A549 (cell line): Measurements from ENCODE around the gene CLPSL1. TPM values are rescaled to one million over a fixed set of nuclear protein-coding genes. Genes with fewer than 3 reads are reported as not detected.

ENCODE experiments used
- ATAC-seq, 2 experiments: fragments of 200-7000 bp in 1 of 2; fragments of >200 bp in 1 of 2; cut with Nextera tagmentation in 1 of 2; cut with Tn5 transposase in 1 of 2; 3 replicates each; pipeline versions ENCODE4 v1.8.0 to v1.9.1; 2018 to 2020; ENCODE audit warnings: mild to moderate bottlenecking in 1 of 2, moderate library complexity in 1 of 2
- CTCF ChIA-PET: fragments of 300-600 bp; sonication (Branson Sonifier 250); formaldehyde crosslinking; extraction: SDS; loops from one replicate; lab custom pipeline; 2021; ENCODE audit warnings: antibody characterized with exemption, inconsistent platforms; lab: Yijun Ruan, JAX
- POLR2A ChIA-PET: fragments of 350-600 bp; formaldehyde crosslinking; extraction: SDS; loops from one replicate; lab custom pipeline; 2021; ENCODE audit warnings: antibody characterized with exemption, inconsistent platforms; lab: Yijun Ruan, JAX
- DNase-seq, 2 experiments: peaks; one replicate each; pipeline versions ENCODE4 v3.0.0 to v3.0.0-alpha.2; 2011 to 2016; ENCODE audit warnings: low read depth in 1 of 2, low spot score in 1 of 2
- FAIRE-seq: peaks from 2 replicates; lab custom pipeline; 2011; peaks lifted over from hg19 to GRCh38; lab: Jason Lieb, UNC
- H3K27ac ChIP-seq, 2 experiments: fragments of >200 bp; sonication (Bioruptor Twin); formaldehyde crosslinking; 3 replicates each; pipeline ENCODE4 v1.5.1; 2016 to 2017
- H3K4me1 ChIP-seq: fragments of >200 bp; sonication (Bioruptor Twin); formaldehyde crosslinking; 3 replicates; pipeline ENCODE4 v1.6.1; 2016
- H3K4me2 ChIP-seq: fragments of >200 bp; sonication (Bioruptor Twin); formaldehyde crosslinking; 3 replicates; pipeline ENCODE4 v1.6.1; 2016
- H3K4me3 ChIP-seq: fragments of >200 bp; sonication (Bioruptor Twin); formaldehyde crosslinking; 3 replicates; pipeline ENCODE4 v1.5.1; 2016
- H3K9me3 ChIP-seq: fragments of >200 bp; sonication (Bioruptor Twin); formaldehyde crosslinking; 3 replicates; pipeline ENCODE4 v1.6.1; 2016
- BHLHE40 ChIP-seq: IDR thresholded peaks from 2 replicates; pipeline ENCODE4 v1.6.1; 2012; ENCODE audit warnings: low read depth, low read length, inconsistent platforms
- CEBPB ChIP-seq, 2 experiments: fragments of >200 bp in 1 of 2; sonication (Bioruptor Twin) in 1 of 2; formaldehyde crosslinking in 1 of 2; IDR thresholded peaks; 2 replicates each; pipeline ENCODE4 v1.6.1; 2012 to 2016
- CHD4 ChIP-seq: fragments of 200-600 bp; sonication (generic); IDR thresholded peaks from 2 replicates; pipeline ENCODE4 v1.6.1; 2016; ENCODE audit warnings: antibody characterized with exemption, mild to moderate bottlenecking, borderline replicate concordance
- EHMT2 ChIP-seq: fragments of 200-600 bp; sonication (generic); IDR thresholded peaks from 2 replicates; pipeline ENCODE4 v1.6.1; 2016; ENCODE audit warnings: antibody characterized with exemption, low read depth, mild to moderate bottlenecking, moderate library complexity
- FOSB ChIP-seq: fragments of 250-450 bp; sonication (Bioruptor Pico); IDR thresholded peaks from 2 replicates; pipeline ENCODE4 v1.5.0; 2020; ENCODE audit warnings: mild to moderate bottlenecking, moderate library complexity
- FOSL2 ChIP-seq, 2 experiments: fragments of 450-650 bp in 1 of 2; fragments of >200 bp in 1 of 2; sonication (Bioruptor Twin) in 1 of 2; formaldehyde crosslinking; IDR thresholded peaks; 2 replicates each; pipeline versions ENCODE4 v1.5.0 to v1.6.1; 2016 to 2020; ENCODE audit warnings: mild to moderate bottlenecking in 1 of 2, moderate library complexity in 1 of 2
- FOXS1 ChIP-seq: fragments of 250-450 bp; sonication (Bioruptor Pico); IDR thresholded peaks from 2 replicates; pipeline ENCODE4 v1.5.0; 2020; ENCODE audit warnings: mild to moderate bottlenecking, moderate library complexity
- HDAC2 ChIP-seq: fragments of 200-600 bp; sonication (generic); IDR thresholded peaks from 2 replicates; pipeline ENCODE4 v1.6.1; 2016
- HOXB13 ChIP-seq: fragments of 250-450 bp; sonication (Bioruptor Pico); IDR thresholded peaks from 2 replicates; pipeline ENCODE4 v1.5.0; 2020; ENCODE audit warnings: low read depth, mild to moderate bottlenecking, moderate library complexity
- HOXB5 ChIP-seq: fragments of 250-450 bp; sonication (Bioruptor Pico); IDR thresholded peaks from 2 replicates; pipeline ENCODE4 v1.5.0; 2020; ENCODE audit warnings: mild to moderate bottlenecking, moderate library complexity
- JUNB ChIP-seq: fragments of >200 bp; sonication (Bioruptor Twin); formaldehyde crosslinking; IDR thresholded peaks from 2 replicates; pipeline ENCODE4 v1.6.1; 2016
- KDM1A ChIP-seq: fragments of 200-600 bp; sonication (generic); IDR thresholded peaks from 2 replicates; pipeline ENCODE4 v1.6.1; 2016; ENCODE audit warnings: low read depth, mild to moderate bottlenecking
- KDM5A ChIP-seq: fragments of 200-600 bp; sonication (generic); IDR thresholded peaks from 2 replicates; pipeline ENCODE4 v1.6.1; 2016; ENCODE audit warnings: antibody characterized with exemption, mild to moderate bottlenecking
- MAFK ChIP-seq: fragments of 450-650 bp; IDR thresholded peaks from 2 replicates; pipeline ENCODE4 v1.6.1; 2014; ENCODE audit not compliant: partially characterized antibody
- NFE2L2 ChIP-seq: fragments of 150-350 bp; conservative IDR thresholded peaks from 2 replicates; pipeline ENCODE4 v1.6.1; 2014; ENCODE audit warnings: low read length
- PHF8 ChIP-seq: fragments of 200-600 bp; sonication (generic); IDR thresholded peaks from 2 replicates; pipeline ENCODE4 v1.6.1; 2016; ENCODE audit warnings: low read depth, mild to moderate bottlenecking, antibody characterized with exemption, moderate library complexity, borderline replicate concordance
- POLR2A ChIP-seq: IDR thresholded peaks from 2 replicates; pipeline ENCODE4 v1.6.1; 2012; ENCODE audit warnings: mild to moderate bottlenecking, low read length
- RCOR1 ChIP-seq: fragments of 150-350 bp; IDR thresholded peaks from 2 replicates; pipeline ENCODE4 v1.6.1; 2014; ENCODE audit warnings: antibody characterized with exemption, low read length, low read depth
- TFCP2L1 ChIP-seq: fragments of 250-450 bp; sonication (Bioruptor Pico); IDR thresholded peaks from 2 replicates; pipeline ENCODE4 v1.5.0; 2021; ENCODE audit warnings: mild to moderate bottlenecking
- ZSCAN20 ChIP-seq: fragments of 250-450 bp; sonication (Bioruptor Pico); IDR thresholded peaks from 2 replicates; pipeline ENCODE4 v1.8.0; 2022; ENCODE audit warnings: mild to moderate bottlenecking, moderate library complexity
- WGBS: methylation state at CpG from one replicate; pipeline ENCODE4 v1.1.6; 2017; ENCODE audit errors: missing lambda C conversion rate; 5-methylcytosine and 5-hydroxymethylcytosine counted together
- polyA plus RNA-seq, 4 experiments: library from polyadenylated mRNA; depleted of rRNA in 3 of 4; stranded (reverse); fragments of >200 nt; fragmentation: RNase III in 1 of 4; extraction: RNeasy Plus Mini Kit Qiagen cat#74134 plus additional on column Dnase treatment in 1 of 4; gene quantifications; 2 replicates in 3 of 4; 3 replicates in 1 of 4; pipeline ENCODE4 v1.2.3, GENCODE V29; 2011 to 2017
- TF ChIP-seq, protein P1 (sequence below): fragments of >200 bp; sonication (Bioruptor Twin); formaldehyde crosslinking; IDR thresholded peaks from 3 replicates; pipeline ENCODE4 v1.5.1; 2016
- TF ChIP-seq, protein P2 (sequence below): fragments of >200 bp; sonication (Bioruptor Twin); formaldehyde crosslinking; IDR thresholded peaks from 2 replicates; pipeline ENCODE4 v1.6.1; 2016
- TF ChIP-seq, protein P3 (sequence below): IDR thresholded peaks from 2 replicates; pipeline ENCODE4 v1.6.1; 2012
- TF ChIP-seq, protein P4 (sequence below): fragments of 250-450 bp; sonication (Bioruptor Pico); IDR thresholded peaks from 2 replicates; pipeline ENCODE4 v1.5.0; 2020; ENCODE audit warnings: low read depth, mild to moderate bottlenecking, moderate library complexity
- TF ChIP-seq, protein P5 (sequence below): fragments of 200-600 bp; sonication (generic); IDR thresholded peaks from 2 replicates; pipeline ENCODE4 v1.6.1; 2016; ENCODE audit warnings: antibody characterized with exemption, mild to moderate bottlenecking, moderate library complexity

CLPSL1 gene
- polyA plus RNA-seq, 2 of the 4 experiments (the other 2 are of a cell fraction): not detected

DNA sequence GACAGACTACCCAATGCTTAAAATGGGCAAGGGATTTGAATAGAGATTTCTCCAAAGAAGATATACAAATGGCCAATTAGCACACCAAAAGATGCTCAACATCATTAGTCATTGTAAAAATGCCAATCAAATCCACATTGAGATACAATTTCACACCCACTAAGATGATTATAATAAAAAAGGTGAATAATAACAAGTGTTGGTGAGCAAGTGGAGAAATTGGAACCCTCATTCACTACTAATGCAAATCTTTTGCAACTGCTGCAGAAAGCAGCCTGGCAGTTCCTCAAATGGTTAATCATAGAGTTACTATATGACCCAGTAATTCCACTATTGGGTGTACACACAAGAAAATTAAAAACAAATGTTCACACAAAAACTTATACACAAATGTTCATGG, 36.7 kb downstream of the CLPSL1 start:
- DNase-seq: no peak
- no peak overlapping the region for H3K4me2 ChIP-seq
- FAIRE-seq: no peak
- POLR2A ChIA-PET: no interaction called here
- no peak overlapping the region for H3K27ac ChIP-seq
- no peak for ATAC-seq
- H3K4me3 ChIP-seq: no peak overlapping the region
- no peaks in the 10 kb centered on the region for H3K9me3 ChIP-seq
- TF ChIP-seq PHF8 (no peak), KDM1A (no peak), CHD4 (no peak)
- TF ChIP-seq, protein P1, sequence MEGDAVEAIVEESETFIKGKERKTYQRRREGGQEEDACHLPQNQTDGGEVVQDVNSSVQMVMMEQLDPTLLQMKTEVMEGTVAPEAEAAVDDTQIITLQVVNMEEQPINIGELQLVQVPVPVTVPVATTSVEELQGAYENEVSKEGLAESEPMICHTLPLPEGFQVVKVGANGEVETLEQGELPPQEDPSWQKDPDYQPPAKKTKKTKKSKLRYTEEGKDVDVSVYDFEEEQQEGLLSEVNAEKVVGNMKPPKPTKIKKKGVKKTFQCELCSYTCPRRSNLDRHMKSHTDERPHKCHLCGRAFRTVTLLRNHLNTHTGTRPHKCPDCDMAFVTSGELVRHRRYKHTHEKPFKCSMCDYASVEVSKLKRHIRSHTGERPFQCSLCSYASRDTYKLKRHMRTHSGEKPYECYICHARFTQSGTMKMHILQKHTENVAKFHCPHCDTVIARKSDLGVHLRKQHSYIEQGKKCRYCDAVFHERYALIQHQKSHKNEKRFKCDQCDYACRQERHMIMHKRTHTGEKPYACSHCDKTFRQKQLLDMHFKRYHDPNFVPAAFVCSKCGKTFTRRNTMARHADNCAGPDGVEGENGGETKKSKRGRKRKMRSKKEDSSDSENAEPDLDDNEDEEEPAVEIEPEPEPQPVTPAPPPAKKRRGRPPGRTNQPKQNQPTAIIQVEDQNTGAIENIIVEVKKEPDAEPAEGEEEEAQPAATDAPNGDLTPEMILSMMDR: no peak
- TF ChIP-seq, all 56 proteins: peak for 0
- CTCF ChIA-PET: no interaction called here
- no peaks in the 10 kb centered on the region for H3K4me1 ChIP-seq

DNA sequence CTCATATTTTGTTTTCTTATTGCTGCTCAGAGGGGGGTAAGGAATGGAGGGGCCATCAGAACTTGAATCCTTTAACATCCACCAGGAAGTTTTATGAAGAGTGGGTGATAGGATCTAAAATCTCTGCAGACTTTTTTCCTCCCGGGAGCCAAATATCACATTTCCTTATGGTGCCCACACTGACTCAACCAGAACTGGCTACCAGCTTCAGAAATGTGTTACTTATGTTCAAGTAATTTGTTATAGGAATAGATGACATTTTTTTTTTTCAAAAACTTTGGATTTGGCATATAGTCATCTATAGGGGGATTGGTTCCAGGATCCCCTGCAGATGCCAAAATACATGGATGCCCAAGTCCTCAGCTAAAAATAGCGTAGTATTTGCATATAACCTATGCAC, 42.8 kb downstream of the CLPSL1 start:
- H3K4me2 ChIP-seq: no peak overlapping the region
- WGBS: 98% methylated on average over 2 of the region's 2 CpGs
- H3K27ac ChIP-seq: no peak overlapping the region
- no peak overlapping the region for H3K4me3 ChIP-seq
- no peak for FAIRE-seq
- H3K9me3 ChIP-seq: no peaks in the 10 kb centered on the region
- ChIA-PET POLR2A (no interaction called here), CTCF (no interaction called here)
- DNase-seq: no peak
- H3K4me1 ChIP-seq: no peaks in the 10 kb centered on the region
- no peak for TF ChIP-seq EHMT2
- TF ChIP-seq, protein P2, sequence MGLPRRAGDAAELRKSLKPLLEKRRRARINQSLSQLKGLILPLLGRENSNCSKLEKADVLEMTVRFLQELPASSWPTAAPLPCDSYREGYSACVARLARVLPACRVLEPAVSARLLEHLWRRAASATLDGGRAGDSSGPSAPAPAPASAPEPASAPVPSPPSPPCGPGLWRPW: no peak
- no peak for TF ChIP-seq TFCP2L1 (CRISPR knock-in tag)
- no peak for ATAC-seq

DNA sequence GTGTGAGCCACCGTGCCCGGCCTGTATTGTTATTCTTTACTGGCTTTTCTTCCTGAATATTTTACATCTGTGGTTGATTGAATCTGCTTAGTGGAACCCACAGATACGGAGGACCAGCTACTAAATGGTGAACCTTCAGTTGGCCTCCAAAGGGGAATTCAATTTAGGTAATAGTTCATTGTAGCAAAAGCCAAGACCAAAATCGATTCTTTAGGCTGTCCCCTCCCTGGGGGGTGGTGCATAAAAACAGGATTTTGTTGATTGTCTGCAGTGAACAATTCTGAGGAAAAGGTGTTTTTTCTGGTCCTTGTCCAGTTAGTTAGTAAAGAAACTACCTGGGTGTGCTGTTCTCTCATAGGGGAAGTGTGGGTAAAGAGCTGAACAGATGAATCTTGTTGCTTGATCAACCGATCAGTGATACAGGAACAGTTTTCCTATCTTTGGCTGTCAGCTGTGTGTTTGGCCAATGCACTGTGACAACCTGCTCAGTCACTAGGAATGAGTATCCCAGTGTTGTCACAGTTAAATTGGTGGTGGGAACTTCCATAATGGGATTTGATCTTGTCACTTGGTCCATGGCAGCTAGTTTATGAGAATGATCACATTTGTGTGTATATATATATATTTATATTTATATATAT, 43.9 kb downstream of the CLPSL1 start:
- CTCF ChIA-PET: no interaction called here
- FAIRE-seq: no peak
- POLR2A ChIA-PET: no interaction called here
- no peaks in the 10 kb centered on the region for H3K4me1 ChIP-seq
- no peak overlapping the region for H3K4me3 ChIP-seq
- H3K27ac ChIP-seq: no peak overlapping the region
- no peak for ATAC-seq
- DNase-seq: no peak
- H3K9me3 ChIP-seq: no peaks in the 10 kb centered on the region
- TF ChIP-seq FOSL2 (IDR thresholded peaks at IDR 0.05) (no peak), FOSL2 (CRISPR knock-in tag; IDR thresholded peaks at IDR 0.05) (no peak), EHMT2 (no peak), NFE2L2 (no peak), CEBPB (IDR thresholded peaks at IDR 0.05) (no peak), BHLHE40 (no peak), FOSB (no peak)
- TF ChIP-seq, protein P3, sequence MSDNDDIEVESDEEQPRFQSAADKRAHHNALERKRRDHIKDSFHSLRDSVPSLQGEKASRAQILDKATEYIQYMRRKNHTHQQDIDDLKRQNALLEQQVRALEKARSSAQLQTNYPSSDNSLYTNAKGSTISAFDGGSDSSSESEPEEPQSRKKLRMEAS: no peak
- TF ChIP-seq, protein P4, sequence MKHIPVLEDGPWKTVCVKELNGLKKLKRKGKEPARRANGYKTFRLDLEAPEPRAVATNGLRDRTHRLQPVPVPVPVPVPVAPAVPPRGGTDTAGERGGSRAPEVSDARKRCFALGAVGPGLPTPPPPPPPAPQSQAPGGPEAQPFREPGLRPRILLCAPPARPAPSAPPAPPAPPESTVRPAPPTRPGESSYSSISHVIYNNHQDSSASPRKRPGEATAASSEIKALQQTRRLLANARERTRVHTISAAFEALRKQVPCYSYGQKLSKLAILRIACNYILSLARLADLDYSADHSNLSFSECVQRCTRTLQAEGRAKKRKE (CRISPR knock-in tag): no peak
- H3K4me2 ChIP-seq: no peak overlapping the region
- 77% methylated on average over 5 of the region's 5 CpGs for WGBS

DNA sequence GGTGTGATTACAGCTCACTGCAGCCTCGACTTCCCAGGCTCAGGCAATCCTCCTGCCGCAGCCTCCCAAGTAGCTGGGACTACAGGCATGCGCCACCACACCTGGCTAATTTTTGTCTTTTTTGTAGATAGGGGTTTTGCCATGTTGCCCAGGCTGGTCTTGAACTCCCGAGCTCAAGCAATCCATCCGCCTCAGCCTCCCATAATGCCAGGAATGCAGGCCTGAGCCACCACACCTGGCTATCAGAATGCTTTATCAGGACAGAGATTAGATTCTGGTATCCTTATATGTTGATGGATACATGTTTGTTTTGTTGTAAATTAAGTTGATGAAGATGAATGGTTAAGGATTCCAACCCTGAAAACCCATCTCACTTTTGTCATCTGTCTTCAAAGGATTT, 48.5 kb downstream of the CLPSL1 start:
- POLR2A ChIA-PET: no interaction called here
- no peak for FAIRE-seq
- TF ChIP-seq KDM5A (no peak), PHF8 (no peak), MAFK (no peak), HOXB13 (CRISPR knock-in tag) (no peak), CHD4 (no peak), NFE2L2 (no peak), POLR2A (no peak), ZSCAN20 (CRISPR knock-in tag) (no peak), JUNB (no peak), HDAC2 (no peak), FOXS1 (CRISPR knock-in tag) (no peak), FOSL2 (IDR thresholded peaks at IDR 0.05) (no peak), FOSL2 (CRISPR knock-in tag; IDR thresholded peaks at IDR 0.05) (no peak), RCOR1 (no peak), HOXB5 (CRISPR knock-in tag) (no peak)
- TF ChIP-seq, protein P5, sequence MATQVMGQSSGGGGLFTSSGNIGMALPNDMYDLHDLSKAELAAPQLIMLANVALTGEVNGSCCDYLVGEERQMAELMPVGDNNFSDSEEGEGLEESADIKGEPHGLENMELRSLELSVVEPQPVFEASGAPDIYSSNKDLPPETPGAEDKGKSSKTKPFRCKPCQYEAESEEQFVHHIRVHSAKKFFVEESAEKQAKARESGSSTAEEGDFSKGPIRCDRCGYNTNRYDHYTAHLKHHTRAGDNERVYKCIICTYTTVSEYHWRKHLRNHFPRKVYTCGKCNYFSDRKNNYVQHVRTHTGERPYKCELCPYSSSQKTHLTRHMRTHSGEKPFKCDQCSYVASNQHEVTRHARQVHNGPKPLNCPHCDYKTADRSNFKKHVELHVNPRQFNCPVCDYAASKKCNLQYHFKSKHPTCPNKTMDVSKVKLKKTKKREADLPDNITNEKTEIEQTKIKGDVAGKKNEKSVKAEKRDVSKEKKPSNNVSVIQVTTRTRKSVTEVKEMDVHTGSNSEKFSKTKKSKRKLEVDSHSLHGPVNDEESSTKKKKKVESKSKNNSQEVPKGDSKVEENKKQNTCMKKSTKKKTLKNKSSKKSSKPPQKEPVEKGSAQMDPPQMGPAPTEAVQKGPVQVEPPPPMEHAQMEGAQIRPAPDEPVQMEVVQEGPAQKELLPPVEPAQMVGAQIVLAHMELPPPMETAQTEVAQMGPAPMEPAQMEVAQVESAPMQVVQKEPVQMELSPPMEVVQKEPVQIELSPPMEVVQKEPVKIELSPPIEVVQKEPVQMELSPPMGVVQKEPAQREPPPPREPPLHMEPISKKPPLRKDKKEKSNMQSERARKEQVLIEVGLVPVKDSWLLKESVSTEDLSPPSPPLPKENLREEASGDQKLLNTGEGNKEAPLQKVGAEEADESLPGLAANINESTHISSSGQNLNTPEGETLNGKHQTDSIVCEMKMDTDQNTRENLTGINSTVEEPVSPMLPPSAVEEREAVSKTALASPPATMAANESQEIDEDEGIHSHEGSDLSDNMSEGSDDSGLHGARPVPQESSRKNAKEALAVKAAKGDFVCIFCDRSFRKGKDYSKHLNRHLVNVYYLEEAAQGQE: no peak

More for the DNA sequence above, 48.5 kb downstream of the CLPSL1 start:
- ATAC-seq: no peak
- no peaks in the 10 kb centered on the region for H3K9me3 ChIP-seq
- no peak overlapping the region for H3K4me2 ChIP-seq
- no peak overlapping the region for H3K4me3 ChIP-seq
- H3K27ac ChIP-seq: no peak overlapping the region
- CTCF ChIA-PET: no interaction called here
- 84% methylated on average over 5 of the region's 5 CpGs for WGBS
- no peak for DNase-seq
- H3K4me1 ChIP-seq: peaks cover 15% of the 10 kb centered on the region; the same call in 2 of the 3 replicates
